ENCODE data around the gene PLCH1. TPM values are rescaled to one million over a fixed set of nuclear protein-coding genes. Genes with fewer than 3 reads are reported as not detected.
A peak's percentile ranks its signal among the peaks of the same experiment; 100 is the strongest.

PLCH1 gene
- total RNA-seq, 2 donors from 2014 or later: 12.0 to 12.4 TPM

- TF ChIP-seq CTCF (conservative IDR thresholded peaks at IDR 0.05): no peak
- Mint-ChIP-seq H3K27ac (peak overlapping the region; percentile 93), H3K4me1 (peaks cover 52% of the 10 kb centered on the region), H3K4me3 (peak overlapping the region; percentile 2), H3K9me3 (no peaks in the 10 kb centered on the region), H3K36me3 (ENCODE audit: low read depth) (peaks cover 6% of the 10 kb centered on the region), H3K27me3 (ENCODE audit: insufficient read depth) (no peaks in the 10 kb centered on the region)
- Histone ChIP-seq H3K4me1 (ENCODE audit: control insufficient read depth, insufficient read depth, low read length) (peaks cover 16% of the 10 kb centered on the region), H3K9me3 (ENCODE audit: control insufficient read depth, low read length) (no peaks in the 10 kb centered on the region), H3K9ac (ENCODE audit: extremely low read depth, low read length, poor library complexity, severe bottlenecking) (no peak overlapping the region), H3K27me3 (ENCODE audit: control insufficient read depth, insufficient read depth, low read length, poor library complexity, severe bottlenecking) (no peaks in the 10 kb centered on the region), H3K36me3 (ENCODE audit: control insufficient read depth, insufficient read depth, low read length) (no peaks in the 10 kb centered on the region), H3K4me3 (ENCODE audit: low read length) (peak overlapping the region; percentile 69), H3K27ac (ENCODE audit: low read depth, low read length) (no peak overlapping the region)
- 94 to 100% methylated on average over 1 of the region's 2 CpGs for WGBS, 2 experiments (ENCODE audit: insufficient coverage in 1 of 2, insufficient read length in 1 of 2)
- DNase-seq: no peak
These were observed 189.3 kb downstream of the PLCH1 start for GRCh38 chr3:155555479-155556060.

DNA sequence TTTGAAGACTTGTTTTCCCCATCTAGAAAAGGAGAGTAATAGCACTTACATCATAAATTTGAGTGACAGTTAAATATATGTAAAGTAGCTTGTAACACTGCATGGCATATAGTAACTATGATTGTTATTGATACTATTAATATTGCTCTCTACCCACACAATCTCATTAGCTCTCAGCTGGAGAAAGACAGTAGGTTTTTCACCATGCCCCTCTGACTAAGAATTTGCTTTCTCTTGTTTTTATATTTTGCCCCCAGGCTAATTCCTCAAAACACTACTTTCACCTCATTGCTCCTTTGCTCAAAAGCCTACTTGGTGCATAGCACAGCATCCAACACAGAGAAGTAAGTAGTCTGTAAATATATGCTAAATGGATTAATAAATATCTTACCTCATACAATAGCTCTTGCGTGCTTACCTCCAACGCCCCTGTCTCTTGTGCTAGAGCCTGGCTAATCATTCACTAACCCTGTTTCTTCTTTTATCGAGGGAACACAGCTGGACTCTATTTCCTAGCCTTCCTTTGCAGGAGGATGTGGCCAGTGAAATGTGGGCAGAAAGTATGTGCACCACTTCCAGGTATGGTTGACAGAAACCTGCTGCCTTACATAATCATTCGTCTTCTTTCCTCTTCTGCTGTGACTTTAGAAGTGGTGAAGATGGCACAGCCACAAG is 190.0 kb downstream of the PLCH1 start:
- Histone ChIP-seq H3K27me3 (ENCODE audit: control insufficient read depth, insufficient read depth, low read length, poor library complexity, severe bottlenecking) (no peaks in the 10 kb centered on the region), H3K4me3 (ENCODE audit: low read length) (peak overlapping the region; percentile 69), H3K9ac (ENCODE audit: extremely low read depth, low read length, poor library complexity, severe bottlenecking) (no peak overlapping the region), H3K9me3 (ENCODE audit: control insufficient read depth, low read length) (no peaks in the 10 kb centered on the region), H3K27ac (ENCODE audit: low read depth, low read length) (no peak overlapping the region), H3K36me3 (ENCODE audit: control insufficient read depth, insufficient read depth, low read length) (no peaks in the 10 kb centered on the region), H3K4me1 (ENCODE audit: control insufficient read depth, insufficient read depth, low read length) (peaks cover 16% of the 10 kb centered on the region)
- TF ChIP-seq CTCF (conservative IDR thresholded peaks at IDR 0.05): no peak
- peaks cover 47% of the 10 kb centered on the region for H3K4me1 Mint-ChIP-seq
- WGBS, 2 experiments (ENCODE audit: insufficient coverage in 1 of 2, insufficient read length in 1 of 2): 44 to 100% methylated on average over 1 to 4 of the region's 4 CpGs
- H3K4me3 Mint-ChIP-seq: peak overlapping the region; percentile 2
- peaks cover 6% of the 10 kb centered on the region for H3K36me3 Mint-ChIP-seq (ENCODE audit: low read depth)
- no peaks in the 10 kb centered on the region for H3K27me3 Mint-ChIP-seq (ENCODE audit: insufficient read depth)
- DNase-seq: peak; percentile 50
- H3K9me3 Mint-ChIP-seq: no peaks in the 10 kb centered on the region
- H3K27ac Mint-ChIP-seq: peak overlapping the region; percentile 93

- no peak for DNase-seq
- no peak overlapping the region for H3K9ac ChIP-seq (ENCODE audit: extremely low read depth, low read length, poor library complexity, severe bottlenecking)
- TF ChIP-seq CTCF (conservative IDR thresholded peaks at IDR 0.05): no peak
- H3K36me3 ChIP-seq (ENCODE audit: control insufficient read depth, insufficient read depth, low read length): peaks cover 6% of the 10 kb centered on the region
- peaks cover 16% of the 10 kb centered on the region for H3K4me1 ChIP-seq (ENCODE audit: control insufficient read depth, insufficient read depth, low read length)
- no peak overlapping the region for H3K4me3 Mint-ChIP-seq
- no peaks in the 10 kb centered on the region for H3K9me3 Mint-ChIP-seq
- no peaks in the 10 kb centered on the region for H3K9me3 ChIP-seq (ENCODE audit: control insufficient read depth, low read length)
- no peak overlapping the region for H3K27ac ChIP-seq (ENCODE audit: low read depth, low read length)
- H3K27me3 Mint-ChIP-seq (ENCODE audit: insufficient read depth): no peaks in the 10 kb centered on the region
- no peaks in the 10 kb centered on the region for H3K27me3 ChIP-seq (ENCODE audit: control insufficient read depth, insufficient read depth, low read length, poor library complexity, severe bottlenecking)
- peaks cover 6% of the 10 kb centered on the region for H3K36me3 Mint-ChIP-seq (ENCODE audit: low read depth)
- no peak overlapping the region for H3K4me3 ChIP-seq (ENCODE audit: low read length)
- no peak overlapping the region for H3K27ac Mint-ChIP-seq
- H3K4me1 Mint-ChIP-seq: peaks cover 44% of the 10 kb centered on the region
- 81 to 91% methylated on average over 1 to 4 of the region's 4 CpGs for WGBS, 2 experiments (ENCODE audit: insufficient coverage in 1 of 2, insufficient read length in 1 of 2)
These were observed 191.1 kb downstream of the PLCH1 start for GRCh38 chr3:155553780-155554179.
